ENCODE results near the gene FAM193B. TPM values are rescaled to one million over a fixed set of nuclear protein-coding genes. Genes with fewer than 3 reads are reported as not detected.

The FAM193B gene
- total RNA-seq, 1 donor from 2014 or later: 14.0 TPM

DNA sequence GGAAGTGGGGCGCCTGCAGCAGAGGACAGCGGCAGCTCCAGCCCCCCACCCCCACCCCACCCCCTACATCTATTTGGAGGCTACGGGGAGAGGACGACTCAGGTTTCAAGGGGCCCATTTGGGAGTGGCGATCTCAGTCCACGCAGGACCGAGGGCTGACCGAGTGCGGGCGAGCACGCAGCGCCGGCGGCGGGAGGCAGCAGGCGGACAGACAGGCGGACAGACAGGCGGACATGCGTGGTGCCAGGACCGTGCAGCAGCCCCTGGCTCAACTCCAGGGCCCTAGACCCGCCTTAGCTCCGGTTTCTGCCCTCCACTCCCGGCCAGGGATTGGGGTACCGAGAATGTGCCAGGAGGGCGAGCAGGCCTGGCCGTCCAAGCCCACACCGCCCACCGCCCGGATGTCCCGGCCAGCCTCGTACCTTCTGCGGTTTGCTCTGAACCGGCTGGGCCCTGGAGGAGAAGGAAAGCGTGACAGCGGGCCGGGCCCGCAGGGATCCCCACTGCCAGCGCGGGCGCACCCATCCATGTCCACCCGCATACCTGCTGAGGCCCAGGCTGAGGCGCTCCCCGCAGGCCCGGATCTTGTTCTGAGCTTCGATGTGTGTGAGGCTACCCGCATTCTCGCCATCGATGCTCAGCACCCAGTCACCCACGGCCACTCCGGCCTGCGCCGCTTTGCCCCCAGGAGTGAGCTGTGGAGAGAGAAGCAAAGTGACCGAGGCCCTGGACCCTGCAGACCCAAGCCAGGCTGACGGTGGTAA, 62.2 kb downstream of the FAM193B start:
- FAIRE-seq (no peak), DNase-seq (ENCODE audit: low read depth) (no peak)
- Histone ChIP-seq H3K36me3 (ENCODE audit: control insufficient read depth, insufficient read depth, low read length) (peaks cover 55% of the 10 kb centered on the region), H3K4me3 (ENCODE audit: low read depth, low read length) (no peak overlapping the region), H3K27me3 (ENCODE audit: control insufficient read depth, insufficient read depth, low read length) (no peaks in the 10 kb centered on the region)
- TF ChIP-seq, protein P1, sequence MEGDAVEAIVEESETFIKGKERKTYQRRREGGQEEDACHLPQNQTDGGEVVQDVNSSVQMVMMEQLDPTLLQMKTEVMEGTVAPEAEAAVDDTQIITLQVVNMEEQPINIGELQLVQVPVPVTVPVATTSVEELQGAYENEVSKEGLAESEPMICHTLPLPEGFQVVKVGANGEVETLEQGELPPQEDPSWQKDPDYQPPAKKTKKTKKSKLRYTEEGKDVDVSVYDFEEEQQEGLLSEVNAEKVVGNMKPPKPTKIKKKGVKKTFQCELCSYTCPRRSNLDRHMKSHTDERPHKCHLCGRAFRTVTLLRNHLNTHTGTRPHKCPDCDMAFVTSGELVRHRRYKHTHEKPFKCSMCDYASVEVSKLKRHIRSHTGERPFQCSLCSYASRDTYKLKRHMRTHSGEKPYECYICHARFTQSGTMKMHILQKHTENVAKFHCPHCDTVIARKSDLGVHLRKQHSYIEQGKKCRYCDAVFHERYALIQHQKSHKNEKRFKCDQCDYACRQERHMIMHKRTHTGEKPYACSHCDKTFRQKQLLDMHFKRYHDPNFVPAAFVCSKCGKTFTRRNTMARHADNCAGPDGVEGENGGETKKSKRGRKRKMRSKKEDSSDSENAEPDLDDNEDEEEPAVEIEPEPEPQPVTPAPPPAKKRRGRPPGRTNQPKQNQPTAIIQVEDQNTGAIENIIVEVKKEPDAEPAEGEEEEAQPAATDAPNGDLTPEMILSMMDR (IDR thresholded peaks at IDR 0.05; ENCODE audit: insufficient read depth, low read length, severe bottlenecking): no peak

DNA sequence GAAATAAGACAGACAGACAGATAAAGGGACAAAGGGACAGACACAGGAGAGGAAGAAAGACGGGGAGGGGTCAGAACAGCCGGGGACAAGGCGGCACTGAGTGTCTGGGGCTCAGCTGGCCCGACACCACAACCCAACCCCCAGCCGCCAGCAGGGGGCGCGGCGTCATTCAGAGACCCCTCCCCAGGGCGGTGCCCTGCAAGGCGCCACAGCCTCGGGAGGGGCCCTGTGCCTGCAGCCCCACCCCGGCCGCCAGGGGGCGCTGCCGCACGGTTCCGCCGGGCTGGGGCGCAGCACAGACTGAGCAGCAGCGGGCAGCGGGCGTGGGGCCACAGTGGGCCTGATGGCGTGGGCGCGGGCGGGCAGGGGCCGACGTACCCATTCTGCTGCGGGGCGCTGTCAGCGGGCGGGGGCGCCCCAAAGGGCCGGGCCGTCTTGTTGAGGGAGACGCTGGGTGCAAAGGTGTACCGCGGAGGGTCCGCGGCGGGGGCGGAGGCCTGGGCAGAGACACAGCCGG, 62.9 kb downstream of the FAM193B start:
- Histone ChIP-seq H3K4me3 (ENCODE audit: low read depth, low read length) (no peak overlapping the region), H3K36me3 (ENCODE audit: control insufficient read depth, insufficient read depth, low read length) (peaks cover 56% of the 10 kb centered on the region), H3K27me3 (ENCODE audit: control insufficient read depth, insufficient read depth, low read length) (no peaks in the 10 kb centered on the region)
- DNase-seq (ENCODE audit: low read depth): no peak
- no peak for FAIRE-seq
- TF ChIP-seq, protein P1 (IDR thresholded peaks at IDR 0.05; ENCODE audit: insufficient read depth, low read length, severe bottlenecking): peak; percentile 72

DNA sequence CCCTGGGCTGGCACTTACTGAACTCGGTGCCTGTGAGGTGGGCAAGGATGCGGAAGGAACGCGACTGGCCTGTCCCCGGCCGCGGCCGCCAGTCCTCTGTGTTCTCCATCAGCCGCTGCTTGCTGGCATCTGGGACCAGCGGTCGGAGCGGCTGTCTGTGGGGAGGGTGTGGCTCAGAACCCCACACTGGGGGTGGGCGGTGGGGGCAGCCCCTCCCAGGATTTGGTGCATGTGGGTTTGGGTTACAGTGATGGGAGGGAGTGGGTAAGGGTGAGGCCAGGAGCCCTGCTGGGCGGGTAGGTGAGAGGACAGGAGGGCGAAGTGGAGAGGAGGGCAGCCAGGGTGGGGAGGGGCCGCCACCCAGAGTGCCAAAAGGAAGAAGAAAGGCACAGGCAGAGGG, 63.4 kb downstream of the FAM193B start:
- Histone ChIP-seq H3K36me3 (ENCODE audit: control insufficient read depth, insufficient read depth, low read length) (peaks cover 58% of the 10 kb centered on the region), H3K27me3 (ENCODE audit: control insufficient read depth, insufficient read depth, low read length) (no peaks in the 10 kb centered on the region), H3K4me3 (ENCODE audit: low read depth, low read length) (no peak overlapping the region)
- FAIRE-seq (no peak), DNase-seq (ENCODE audit: low read depth) (no peak)
- TF ChIP-seq, protein P1 (IDR thresholded peaks at IDR 0.05; ENCODE audit: insufficient read depth, low read length, severe bottlenecking): no peak

DNA sequence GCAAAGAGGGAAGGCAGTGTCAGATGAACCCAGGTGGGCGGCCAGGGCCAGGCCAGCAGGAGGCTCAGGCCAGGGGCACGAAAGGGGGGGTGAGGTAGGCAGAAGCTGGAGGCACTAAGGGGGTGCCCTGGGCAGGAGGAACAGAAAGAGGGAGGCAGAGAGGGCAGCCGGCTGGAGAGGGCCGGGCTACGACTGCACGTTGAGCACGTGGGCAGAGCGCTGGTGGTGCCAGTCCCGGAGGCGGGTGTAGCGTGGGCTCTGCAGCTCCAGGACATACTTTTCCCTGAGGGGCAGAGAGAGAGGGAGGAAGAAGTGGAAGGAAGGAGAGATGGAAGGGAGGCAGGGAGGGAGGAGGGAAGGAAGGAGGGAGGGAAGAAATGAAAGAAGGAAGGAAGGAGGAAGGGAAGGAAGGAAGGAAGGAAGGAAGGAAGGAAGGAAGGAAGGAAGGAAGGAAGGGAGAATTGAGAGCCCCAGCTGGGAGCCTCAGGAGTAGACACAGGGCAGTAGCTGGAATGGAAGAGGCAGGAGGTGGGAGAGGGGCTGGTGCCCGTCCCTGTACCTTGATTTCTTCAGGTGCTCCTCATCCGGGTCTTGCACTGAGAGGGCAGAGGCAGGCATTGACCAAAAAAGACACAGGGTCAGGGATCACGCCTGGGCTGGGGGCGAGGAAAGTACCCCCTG, 63.9 kb downstream of the FAM193B start:
- H3K36me3 ChIP-seq (ENCODE audit: control insufficient read depth, insufficient read depth, low read length): peaks cover 56% of the 10 kb centered on the region
- FAIRE-seq: no peak
- H3K4me3 ChIP-seq (ENCODE audit: low read depth, low read length): no peak overlapping the region
- TF ChIP-seq, protein P1 (IDR thresholded peaks at IDR 0.05; ENCODE audit: insufficient read depth, low read length, severe bottlenecking): no peak
- H3K27me3 ChIP-seq (ENCODE audit: control insufficient read depth, insufficient read depth, low read length): no peaks in the 10 kb centered on the region
- no peak for DNase-seq (ENCODE audit: low read depth)

DNA sequence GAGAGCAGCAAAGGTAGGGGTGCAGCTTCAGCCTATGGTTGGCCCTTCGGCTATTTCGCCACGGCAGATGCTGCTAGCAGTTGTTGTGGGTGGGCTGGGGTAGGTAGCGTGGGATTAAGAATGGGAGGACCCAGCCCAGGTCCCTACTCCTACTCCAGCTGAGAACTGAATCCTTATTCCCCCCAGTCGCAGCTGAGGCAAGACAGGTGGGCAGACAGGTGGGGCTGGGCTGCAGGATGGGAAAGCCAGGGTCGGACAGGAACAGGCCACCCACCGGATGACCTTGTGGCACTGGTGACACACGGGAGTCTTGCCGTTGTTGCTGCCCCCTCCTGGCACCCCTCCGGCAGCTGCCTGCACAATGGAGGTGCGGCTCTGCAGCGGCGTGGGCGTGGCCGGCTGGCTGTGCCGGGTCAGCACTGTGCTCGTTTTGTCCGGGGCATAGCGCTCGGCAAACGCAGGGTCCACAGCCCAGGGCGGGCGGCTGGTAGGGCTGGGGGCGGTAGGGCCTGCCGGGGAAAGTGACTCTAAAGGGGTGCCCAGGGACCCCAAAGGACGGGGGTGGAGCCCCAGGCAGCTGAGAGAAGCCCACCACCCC, 65.1 kb downstream of the FAM193B start:
- Histone ChIP-seq H3K36me3 (ENCODE audit: control insufficient read depth, insufficient read depth, low read length) (peaks cover 66% of the 10 kb centered on the region), H3K4me3 (ENCODE audit: low read depth, low read length) (no peak overlapping the region), H3K27me3 (ENCODE audit: control insufficient read depth, insufficient read depth, low read length) (no peaks in the 10 kb centered on the region)
- TF ChIP-seq, protein P1 (IDR thresholded peaks at IDR 0.05; ENCODE audit: insufficient read depth, low read length, severe bottlenecking): no peak
- no peak for DNase-seq (ENCODE audit: low read depth)
- FAIRE-seq: no peak

All from bronchial epithelial cell (primary cell).